ENCODE data around the gene NTF3.

NTF3 gene

GRCh38 chr12:5439788-5440300 is 7.9 kb downstream of the NTF3 start:
- no peak for TF ChIP-seq FOXP2 (optimal IDR thresholded peaks at IDR 0.05; ENCODE audit: borderline replicate concordance, extremely low read depth, extremely low read length, insufficient read depth)
- no peak for TF ChIP-seq TAF1 (IDR thresholded peaks at IDR 0.05; ENCODE audit: borderline replicate concordance, insufficient read depth, low read length)
- TF ChIP-seq SIN3A (IDR thresholded peaks at IDR 0.05; ENCODE audit: borderline replicate concordance, insufficient read depth, low read length): no peak

GRCh38 chr12:5440978-5441377 is 9.1 kb downstream of the NTF3 start:
- no peak for TF ChIP-seq TAF1 (IDR thresholded peaks at IDR 0.05; ENCODE audit: borderline replicate concordance, insufficient read depth, low read length)
- no peak for TF ChIP-seq POLR2AphosphoS5 (IDR thresholded peaks at IDR 0.05; ENCODE audit: low read depth, low read length)
- TF ChIP-seq SIN3A (IDR thresholded peaks at IDR 0.05; ENCODE audit: borderline replicate concordance, insufficient read depth, low read length): no peak
- no peak for TF ChIP-seq REST (IDR thresholded peaks at IDR 0.05; ENCODE audit: insufficient read depth in 1 of 2, low read depth in 2 of 2, low read length in 2 of 2)

GRCh38 chr12:5441497-5442236 is 9.8 kb downstream of the NTF3 start:
- TF ChIP-seq REST (IDR thresholded peaks at IDR 0.05; ENCODE audit: insufficient read depth in 1 of 2, low read depth in 2 of 2, low read length in 2 of 2) (no peak), POLR2AphosphoS5 (IDR thresholded peaks at IDR 0.05; ENCODE audit: low read depth, low read length) (no peak), TAF1 (IDR thresholded peaks at IDR 0.05; ENCODE audit: borderline replicate concordance, insufficient read depth, low read length) (no peak), FOXP2 (optimal IDR thresholded peaks at IDR 0.05; ENCODE audit: borderline replicate concordance, extremely low read depth, extremely low read length, insufficient read depth) (no peak), SIN3A (IDR thresholded peaks at IDR 0.05; ENCODE audit: borderline replicate concordance, insufficient read depth, low read length) (no peak)

- TF ChIP-seq FOXP2 (optimal IDR thresholded peaks at IDR 0.05; ENCODE audit: borderline replicate concordance, extremely low read depth, extremely low read length, insufficient read depth): no peak
- no peak for TF ChIP-seq REST (IDR thresholded peaks at IDR 0.05; ENCODE audit: insufficient read depth in 1 of 2, low read depth in 2 of 2, low read length in 2 of 2)
- TF ChIP-seq SIN3A (IDR thresholded peaks at IDR 0.05; ENCODE audit: borderline replicate concordance, insufficient read depth, low read length): no peak
- no peak for TF ChIP-seq POLR2AphosphoS5 (IDR thresholded peaks at IDR 0.05; ENCODE audit: low read depth, low read length)
- TF ChIP-seq TAF1 (IDR thresholded peaks at IDR 0.05; ENCODE audit: borderline replicate concordance, insufficient read depth, low read length): no peak
These were observed 10.5 kb downstream of the NTF3 start for GRCh38 chr12:5442251-5443006.

GRCh38 chr12:5444520-5444919 is 12.6 kb downstream of the NTF3 start:
- no peak for TF ChIP-seq SIN3A (IDR thresholded peaks at IDR 0.05; ENCODE audit: borderline replicate concordance, insufficient read depth, low read length)

GRCh38 chr12:5447320-5447719 is 15.4 kb downstream of the NTF3 start:
- TF ChIP-seq REST (IDR thresholded peaks at IDR 0.05; ENCODE audit: insufficient read depth in 1 of 2, low read depth in 2 of 2, low read length in 2 of 2) (no peak), SIN3A (IDR thresholded peaks at IDR 0.05; ENCODE audit: borderline replicate concordance, insufficient read depth, low read length) (no peak), FOXP2 (optimal IDR thresholded peaks at IDR 0.05; ENCODE audit: borderline replicate concordance, extremely low read depth, extremely low read length, insufficient read depth) (no peak), TAF1 (IDR thresholded peaks at IDR 0.05; ENCODE audit: borderline replicate concordance, insufficient read depth, low read length) (no peak), POLR2AphosphoS5 (IDR thresholded peaks at IDR 0.05; ENCODE audit: low read depth, low read length) (no peak)

All from PFSK-1 (cell line).